ENCODE results near the gene IL15RA.

DNA sequence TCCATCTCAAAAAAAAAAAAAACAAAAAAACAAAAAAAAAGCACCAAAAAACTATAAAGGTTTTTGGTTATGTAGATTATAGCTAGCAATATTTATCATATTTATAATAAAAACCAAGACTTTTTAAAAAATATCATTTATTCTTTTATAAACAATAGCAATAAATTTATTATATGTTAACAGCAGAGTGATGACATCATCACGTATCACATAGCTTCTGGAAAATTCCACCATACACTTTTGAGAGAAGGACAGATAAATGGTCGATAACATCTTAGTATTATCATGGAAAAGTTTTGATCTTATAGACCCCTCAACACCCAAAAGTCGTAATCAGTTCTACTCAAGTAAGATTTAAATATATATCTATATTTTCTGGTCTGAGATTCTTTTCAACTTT lies 33.2 kb upstream of the IL15RA start:
- TF ChIP-seq, protein P1, sequence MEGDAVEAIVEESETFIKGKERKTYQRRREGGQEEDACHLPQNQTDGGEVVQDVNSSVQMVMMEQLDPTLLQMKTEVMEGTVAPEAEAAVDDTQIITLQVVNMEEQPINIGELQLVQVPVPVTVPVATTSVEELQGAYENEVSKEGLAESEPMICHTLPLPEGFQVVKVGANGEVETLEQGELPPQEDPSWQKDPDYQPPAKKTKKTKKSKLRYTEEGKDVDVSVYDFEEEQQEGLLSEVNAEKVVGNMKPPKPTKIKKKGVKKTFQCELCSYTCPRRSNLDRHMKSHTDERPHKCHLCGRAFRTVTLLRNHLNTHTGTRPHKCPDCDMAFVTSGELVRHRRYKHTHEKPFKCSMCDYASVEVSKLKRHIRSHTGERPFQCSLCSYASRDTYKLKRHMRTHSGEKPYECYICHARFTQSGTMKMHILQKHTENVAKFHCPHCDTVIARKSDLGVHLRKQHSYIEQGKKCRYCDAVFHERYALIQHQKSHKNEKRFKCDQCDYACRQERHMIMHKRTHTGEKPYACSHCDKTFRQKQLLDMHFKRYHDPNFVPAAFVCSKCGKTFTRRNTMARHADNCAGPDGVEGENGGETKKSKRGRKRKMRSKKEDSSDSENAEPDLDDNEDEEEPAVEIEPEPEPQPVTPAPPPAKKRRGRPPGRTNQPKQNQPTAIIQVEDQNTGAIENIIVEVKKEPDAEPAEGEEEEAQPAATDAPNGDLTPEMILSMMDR (IDR thresholded peaks at IDR 0.05), result no peak
- no peak for TF ChIP-seq EP300 (IDR thresholded peaks at IDR 0.05)
- TF ChIP-seq POLR2A (IDR thresholded peaks at IDR 0.05), result no peak
